ENCODE measurements around the gene MTHFS.
"Not testable (repeated sequence)": the region's sequence is repeated elsewhere in the genome, so short reads cannot be mapped to it uniquely, and the experiment has no call there.

Gene MTHFS

DNA sequence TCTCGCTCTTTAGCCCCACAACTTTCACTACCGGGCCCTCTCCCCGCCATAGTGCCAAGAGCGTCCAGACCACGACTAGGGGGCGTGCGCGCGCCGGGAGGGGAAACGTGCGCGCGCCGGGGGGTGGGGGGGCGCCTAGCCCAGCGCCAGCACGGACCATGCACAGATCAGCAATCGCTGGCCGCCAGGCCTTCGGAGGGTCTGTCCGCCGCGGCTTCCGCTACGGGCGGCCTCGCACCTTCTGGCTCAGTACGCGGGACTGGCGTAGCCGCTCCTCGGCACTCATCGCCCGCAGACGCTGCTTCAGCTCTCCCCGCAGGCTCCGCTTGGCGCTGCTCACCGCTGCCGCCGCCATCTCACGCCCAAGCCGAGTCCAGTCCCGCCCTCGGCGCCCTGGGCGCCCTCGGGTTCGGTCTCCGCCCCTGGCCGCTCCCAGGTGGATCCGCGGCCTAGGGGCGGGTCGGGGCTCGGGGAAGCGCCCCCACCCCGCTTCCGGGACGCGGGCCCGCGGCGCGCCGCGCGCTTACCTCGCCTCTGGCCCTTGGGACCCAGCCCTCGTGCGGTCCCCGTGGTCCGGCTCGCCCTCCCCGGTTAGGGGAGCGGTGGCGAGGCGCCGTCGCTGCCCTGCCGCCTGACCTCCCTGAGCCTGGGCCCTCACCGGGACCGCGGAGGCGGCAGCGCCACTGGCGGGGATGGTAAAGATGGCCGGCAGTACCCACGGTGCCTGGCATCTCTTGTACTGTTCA lies at the start of gene MTHFS:
TSS of gene MTHFS (minus strand) at position 381 of the 746 bp plus-strand sequence. CDS start at position 355, 26 bp downstream.
- peak; percentile 46 for DNase-seq (ENCODE audit: low read depth)

DNA sequence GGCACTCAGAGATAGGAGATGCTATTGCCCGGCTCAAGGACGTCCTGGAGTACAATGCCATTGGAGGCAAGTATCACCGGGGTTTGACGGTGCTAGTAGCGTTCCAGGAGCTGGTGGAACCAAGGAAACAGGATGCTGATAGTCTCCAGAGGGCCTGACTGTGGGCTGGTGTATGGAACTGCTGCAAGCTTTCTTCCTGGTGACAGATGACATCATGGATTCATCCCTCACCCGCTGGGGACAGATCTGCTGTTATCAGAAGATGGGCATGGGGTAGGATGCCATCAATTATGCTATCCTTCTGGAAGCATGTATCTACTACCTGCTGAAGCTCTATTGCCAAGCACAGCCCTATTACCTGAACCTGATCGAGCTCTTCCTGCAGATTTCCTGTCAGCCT lies 47.8 kb upstream of the MTHFS start:
- no peak for DNase-seq (ENCODE audit: low read depth)

DNA sequence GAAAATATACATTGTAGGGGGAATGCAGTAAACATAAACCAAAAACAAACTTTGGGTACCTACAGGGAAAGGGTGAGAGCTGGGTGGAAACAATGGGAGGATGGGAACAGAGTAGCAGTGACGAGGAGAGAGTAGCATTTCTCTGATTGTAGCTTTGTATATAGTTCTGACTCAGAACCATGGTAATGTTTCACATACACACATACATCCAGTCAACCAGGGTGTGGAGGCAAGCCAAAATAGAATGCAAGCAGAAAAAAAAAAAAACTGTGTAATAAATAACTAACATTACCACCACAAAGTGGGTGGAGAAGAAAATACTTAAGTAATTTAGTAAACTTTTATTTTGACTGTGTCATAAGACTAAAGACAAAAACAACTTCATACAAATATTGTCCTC lies 47.0 kb upstream of the MTHFS start:
- no peak for DNase-seq (ENCODE audit: low read depth)

DNA sequence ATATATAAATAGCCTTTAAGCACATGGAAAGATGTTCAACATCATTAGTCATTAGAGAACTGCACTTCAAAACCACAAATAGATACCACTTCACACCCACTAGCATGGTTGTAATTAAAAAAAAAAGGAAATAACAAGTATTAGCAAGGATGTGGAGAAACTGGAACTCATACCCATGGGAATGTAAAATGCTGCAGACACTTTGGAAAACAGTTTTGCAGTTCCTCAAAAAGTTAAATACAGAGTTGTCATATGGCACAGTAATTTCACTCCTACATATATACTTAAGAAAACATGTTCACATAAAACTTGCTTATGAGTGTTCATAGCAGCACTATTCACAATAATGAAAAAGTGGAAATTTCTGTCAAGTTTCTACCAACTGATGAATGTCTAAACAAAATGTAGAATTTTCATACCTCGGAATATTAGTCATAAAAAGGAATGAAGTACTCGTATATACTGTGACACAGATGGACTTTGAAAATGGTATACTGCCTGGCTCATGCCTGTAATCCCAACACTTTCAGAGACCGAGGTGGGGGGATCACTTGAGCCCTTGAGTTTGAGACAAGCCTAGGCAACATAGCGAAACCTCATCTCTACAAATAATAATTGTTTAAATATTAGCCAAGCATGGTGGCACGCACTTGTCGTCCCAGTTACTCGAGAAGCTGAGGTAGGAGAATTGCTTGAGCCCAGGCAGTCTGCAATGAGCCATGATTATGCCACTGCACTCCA lies 46.1 kb upstream of the MTHFS start:
- DNase-seq (ENCODE audit: low read depth) = no peak

DNA sequence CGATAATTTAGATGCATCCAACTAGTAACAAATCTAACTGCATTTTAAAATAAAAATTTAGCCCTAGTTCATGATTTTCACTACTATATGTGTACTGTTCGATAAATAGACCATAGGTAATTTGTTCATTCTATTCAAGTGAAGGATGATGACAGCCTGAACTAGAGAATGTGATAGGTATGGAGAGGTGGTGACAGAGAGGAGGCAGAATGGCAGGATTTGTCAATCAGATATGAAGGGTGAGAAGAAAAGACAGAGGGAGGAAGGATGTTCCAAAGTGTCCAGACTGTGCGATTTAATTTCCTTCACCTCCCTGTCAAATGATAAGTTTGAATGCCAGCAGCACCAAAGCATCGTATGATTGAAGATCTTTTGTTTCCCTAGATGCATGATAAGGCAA lies 42.6 kb upstream of the MTHFS start:
- DNase-seq (ENCODE audit: low read depth) = no peak

DNA sequence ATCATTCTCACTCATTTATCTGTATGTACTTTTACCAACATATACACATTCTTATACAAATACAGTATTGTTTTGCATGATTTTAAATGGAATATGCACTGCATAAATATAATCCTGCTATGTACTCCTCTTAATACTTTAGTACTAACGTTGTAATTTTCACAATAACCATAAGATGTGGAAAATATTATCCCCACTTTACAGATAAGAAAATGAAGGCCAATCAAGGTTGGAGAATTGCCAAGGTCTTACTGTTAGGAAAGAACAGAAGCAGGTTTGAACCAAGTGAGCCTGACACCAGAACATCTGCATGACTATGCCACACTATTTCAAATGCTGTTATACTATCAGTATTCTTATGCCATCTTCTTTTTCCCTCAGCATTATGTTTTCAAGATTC lies 41.3 kb upstream of the MTHFS start:
- DNase-seq (ENCODE audit: low read depth) = no peak

DNA sequence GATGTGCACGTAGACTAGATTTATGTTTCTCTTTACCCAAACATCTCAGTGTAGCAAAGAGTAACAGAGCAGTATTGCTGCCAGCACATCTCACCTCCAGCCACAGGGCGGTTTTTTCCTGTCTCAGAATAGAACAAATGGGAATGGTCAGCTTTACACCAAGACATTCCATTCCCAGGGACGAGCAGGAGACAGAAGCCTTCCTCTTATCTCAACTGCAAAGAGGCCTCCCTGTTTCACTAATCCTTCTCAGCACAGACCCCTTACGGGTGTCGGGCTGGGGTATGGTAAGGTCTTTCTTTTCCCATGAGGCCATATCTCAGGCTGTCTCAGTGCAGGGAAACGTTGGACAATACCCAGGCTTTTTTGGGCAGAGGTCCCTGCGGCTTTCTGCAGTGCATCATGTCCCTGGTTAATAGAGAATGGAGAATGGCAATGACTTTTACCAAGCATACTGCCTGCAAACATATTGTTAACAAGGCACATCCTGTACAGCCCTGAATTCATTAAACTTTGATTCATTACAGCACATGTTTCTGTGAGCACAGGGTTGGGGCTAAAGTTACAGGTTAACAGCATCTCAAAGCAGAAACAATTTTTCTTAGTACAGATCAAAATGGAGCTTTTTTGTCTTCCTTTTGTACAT lies 38.9 kb upstream of the MTHFS start:
- not testable (repeated sequence) for DNase-seq (ENCODE audit: low read depth)

DNA sequence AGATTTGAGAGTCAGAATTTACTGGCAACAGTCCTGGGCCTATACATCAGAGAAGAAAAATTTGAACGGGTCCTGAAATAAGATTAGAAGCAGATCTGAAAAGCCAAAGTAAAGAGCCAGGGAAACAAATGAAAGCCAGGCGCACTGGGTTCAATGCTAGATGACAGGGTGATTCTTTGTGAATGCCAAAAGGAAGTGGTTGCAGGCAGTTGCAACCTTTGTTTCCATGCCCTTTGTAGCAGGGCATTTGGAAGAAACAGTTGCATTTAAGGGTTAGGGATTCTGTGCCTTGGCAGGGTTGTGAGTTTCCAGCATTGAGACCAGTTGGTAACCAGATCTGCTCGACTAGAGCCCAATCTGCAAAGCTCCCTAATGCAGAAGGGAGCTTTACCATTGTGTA lies 36.4 kb upstream of the MTHFS start:
- DNase-seq (ENCODE audit: low read depth) = no peak

DNA sequence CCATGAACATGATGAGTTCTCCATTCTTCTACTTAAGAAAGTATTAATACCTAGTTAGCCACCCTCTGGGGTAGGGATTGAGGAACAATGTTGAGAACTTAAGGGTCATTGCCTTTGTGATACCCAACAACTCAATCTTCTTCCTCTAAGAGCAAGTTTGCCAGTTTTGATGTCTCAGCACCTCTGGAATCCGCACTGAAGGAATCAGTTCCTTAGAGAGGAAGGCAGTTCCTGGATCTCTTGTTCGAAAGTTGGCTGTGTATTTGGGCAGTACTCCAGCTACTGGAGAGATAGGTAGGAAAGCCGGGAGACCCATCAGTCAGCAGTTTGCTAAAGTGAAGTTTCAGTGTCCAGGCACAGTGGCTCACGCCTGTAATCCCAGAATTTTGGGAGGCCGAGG lies 35.6 kb upstream of the MTHFS start:
- DNase-seq (ENCODE audit: low read depth) = no peak

DNA sequence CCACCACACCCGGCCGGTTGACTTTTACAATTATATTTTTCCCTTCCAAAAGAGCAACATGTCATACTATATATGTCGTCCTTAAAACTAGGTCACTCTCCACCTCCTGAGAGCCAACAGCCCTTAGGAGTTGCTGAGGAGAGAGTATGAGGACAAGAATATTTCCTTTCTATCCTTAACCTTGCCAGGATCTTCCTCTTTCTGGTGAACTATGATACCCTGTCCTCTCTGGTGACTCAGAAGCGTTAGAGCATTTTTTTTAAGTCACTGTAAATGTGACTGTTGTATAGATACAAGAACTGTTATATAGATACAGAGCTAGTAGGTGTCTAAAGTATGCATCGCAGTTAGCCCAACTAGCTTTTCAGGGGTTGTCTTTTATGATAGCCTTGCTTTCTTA lies 33.7 kb upstream of the MTHFS start:
- no peak for DNase-seq (ENCODE audit: low read depth)

DNA sequence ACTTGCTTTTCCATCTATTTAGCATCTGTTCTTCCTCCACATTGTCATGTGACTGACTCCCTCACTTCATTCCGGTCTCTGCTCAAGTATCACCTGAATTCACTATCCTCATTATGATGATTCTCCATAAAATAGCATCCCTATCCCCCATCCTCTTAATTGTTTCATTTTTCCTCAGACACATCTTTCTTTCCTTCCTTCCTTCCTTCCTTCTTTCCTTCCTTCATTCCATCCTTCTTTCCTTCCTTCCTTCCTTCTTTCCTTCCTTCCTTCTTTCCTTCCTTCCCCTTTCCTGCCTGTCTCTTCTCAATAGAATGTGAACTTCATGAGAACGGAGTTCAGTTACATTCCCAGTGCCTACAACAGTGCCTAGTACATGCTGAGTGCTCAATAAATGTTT lies 32.6 kb upstream of the MTHFS start:
- no peak for DNase-seq (ENCODE audit: low read depth)

DNA sequence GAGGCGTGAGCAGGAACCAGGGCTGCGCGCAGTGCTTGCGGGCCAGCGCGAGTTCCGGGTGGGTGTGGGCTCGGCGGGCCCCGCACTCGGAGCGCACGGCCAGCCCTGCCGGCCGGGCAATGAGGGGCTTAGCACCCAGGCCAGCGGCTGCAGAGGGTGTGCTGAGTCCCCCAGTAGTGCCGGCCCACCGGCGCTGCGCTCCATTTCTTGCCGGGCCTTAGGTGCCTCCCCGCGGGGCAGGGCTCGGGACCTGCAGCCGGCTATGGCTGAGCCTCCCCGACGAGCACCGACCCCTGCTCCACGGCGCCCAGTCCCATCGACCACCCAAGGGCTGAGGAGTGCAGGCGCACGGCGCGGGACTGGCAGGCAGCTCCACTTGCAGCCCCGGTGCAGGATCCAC lies 29.3 kb upstream of the MTHFS start:
- not testable (repeated sequence) for DNase-seq (ENCODE audit: low read depth)

DNA sequence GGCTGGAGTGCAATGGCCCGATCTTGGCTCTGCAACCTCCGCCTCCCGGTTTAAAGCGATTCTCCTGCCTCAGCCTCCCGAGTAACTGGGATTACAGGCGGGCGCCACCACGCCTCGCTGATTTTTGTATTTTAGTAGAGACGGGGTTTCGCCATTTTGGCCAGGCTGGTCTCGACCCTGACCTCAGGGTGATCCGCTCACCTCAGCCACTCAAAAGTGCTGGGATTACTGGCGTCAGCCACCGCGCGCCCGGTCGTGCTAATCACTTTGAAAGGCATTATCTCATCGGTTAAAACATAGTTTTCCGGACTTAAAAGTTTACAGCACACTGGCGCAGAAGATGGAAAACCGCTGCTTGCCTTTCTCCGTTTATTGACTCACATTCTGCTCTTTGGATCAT lies 27.6 kb upstream of the MTHFS start:
- DNase-seq (ENCODE audit: low read depth) = no peak

DNA sequence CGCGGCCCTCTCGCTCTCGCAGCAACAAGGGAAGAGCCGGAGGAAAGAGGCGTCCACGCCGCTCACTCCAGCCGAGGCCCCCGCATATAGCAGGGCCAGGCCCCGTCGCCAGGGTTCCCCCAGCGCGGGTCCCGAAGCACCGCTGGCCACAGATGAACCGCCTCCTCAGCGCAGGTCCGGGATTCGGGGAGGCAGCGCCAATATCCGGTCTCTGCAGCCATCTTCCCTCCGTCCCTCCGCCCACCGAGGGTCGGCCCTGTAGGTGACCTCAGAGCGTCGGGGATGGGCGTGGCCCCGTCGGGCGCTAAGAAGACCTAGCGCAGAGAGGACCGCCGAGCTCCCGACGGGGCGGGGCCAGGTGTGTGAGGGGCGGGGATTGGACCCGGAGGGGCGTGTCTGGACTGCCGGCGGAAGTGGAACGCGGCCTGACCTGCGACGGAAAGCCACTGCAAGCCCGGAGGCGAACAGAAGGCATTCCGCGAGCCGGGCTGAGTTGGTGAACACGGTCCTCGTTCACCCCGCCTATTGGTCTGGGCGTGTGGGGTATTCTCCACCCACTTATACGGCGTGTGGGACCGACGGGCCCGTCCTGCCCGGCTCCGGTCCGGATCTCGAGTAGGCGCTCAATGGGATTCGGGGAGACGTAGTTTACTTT lies 26.8 kb upstream of the MTHFS start:
- DNase-seq (ENCODE audit: low read depth) = peak; percentile 96

DNA sequence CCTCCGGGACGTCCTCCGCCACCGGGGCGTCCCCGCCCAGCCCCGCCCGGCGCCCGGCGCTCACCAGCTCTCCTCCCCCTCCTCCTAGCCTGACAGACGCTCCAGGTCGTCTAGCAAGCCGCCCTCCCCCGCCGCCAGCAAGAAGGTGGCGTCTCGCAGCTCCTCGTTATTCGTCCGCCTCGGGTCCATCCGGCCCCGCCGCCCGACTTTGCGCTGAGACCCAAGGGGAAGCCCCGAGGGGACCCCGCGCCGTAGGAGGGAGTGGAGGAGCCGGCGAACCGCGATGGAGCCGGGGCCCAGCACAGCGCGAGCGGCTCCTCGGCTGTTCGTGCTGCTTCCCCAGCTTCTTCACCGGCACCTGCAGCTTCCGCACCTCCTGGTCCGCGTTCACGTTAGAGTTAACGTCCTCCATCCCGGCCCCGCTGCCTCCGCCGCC lies 26.3 kb upstream of the MTHFS start:
- peak; percentile 64 for DNase-seq (ENCODE audit: low read depth)

DNA sequence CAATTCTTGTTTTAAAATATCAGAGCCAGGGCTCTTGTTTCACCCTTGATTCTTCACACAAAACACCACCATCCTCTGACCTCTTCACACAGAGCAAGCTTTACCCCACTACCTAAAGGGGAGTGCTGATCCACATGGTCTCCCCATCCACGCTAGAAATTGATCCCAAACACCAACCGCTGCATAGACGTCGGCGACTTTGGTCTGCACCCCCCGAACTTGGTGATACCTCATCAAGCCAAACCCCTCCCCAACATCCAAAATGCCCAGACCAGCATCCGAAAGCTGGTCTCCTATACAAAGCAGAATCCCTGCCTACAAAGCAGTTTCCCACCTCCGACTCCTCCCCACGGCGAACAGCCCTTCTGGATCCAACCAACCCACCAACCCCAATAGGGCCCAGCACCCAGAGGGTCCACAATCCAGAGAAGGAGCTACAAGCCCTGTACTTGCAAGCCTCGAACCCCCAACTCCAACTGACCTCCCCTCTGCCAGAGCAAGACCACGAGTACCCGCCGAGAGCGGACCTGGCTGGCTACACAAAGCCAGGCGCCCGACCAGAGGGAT lies 25.8 kb upstream of the MTHFS start:
- no peak for DNase-seq (ENCODE audit: low read depth)

DNA sequence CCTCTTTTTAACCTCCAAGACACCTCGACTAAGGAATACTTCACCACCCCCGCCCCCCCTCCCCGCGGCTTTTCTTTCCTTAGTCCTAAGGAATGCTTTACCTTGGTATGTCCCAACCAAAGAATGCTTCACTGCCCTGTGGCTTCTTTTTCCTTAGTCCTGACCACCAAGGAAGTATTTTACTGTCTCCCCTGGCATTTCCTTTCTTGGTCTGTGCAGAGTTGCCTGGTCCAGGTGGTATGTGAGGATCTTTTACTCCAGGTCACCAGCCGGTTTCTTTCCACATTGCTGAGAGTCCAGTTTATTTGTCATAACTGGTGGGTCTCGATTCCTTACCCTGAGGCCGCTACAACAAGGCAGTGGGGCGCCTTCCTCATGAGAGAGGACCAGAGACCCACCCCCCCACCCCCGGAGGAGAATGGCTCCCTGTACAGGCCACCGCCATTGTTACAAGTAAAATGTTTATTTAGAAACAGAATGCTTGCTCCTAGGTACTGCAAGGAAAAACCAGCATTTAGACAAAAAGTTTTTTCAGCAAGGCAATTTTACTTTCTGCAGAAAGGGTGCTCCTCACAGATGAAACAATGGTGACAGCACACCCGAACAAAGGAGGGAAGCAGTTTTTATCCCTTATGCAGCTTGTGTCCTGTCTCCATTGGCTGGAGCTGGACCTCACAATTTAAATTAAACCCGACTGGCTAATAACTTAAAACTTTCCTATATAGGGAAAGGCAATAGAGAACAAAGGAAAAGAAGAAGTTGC lies 23.1 kb upstream of the MTHFS start:
- no peak for DNase-seq (ENCODE audit: low read depth)

DNA sequence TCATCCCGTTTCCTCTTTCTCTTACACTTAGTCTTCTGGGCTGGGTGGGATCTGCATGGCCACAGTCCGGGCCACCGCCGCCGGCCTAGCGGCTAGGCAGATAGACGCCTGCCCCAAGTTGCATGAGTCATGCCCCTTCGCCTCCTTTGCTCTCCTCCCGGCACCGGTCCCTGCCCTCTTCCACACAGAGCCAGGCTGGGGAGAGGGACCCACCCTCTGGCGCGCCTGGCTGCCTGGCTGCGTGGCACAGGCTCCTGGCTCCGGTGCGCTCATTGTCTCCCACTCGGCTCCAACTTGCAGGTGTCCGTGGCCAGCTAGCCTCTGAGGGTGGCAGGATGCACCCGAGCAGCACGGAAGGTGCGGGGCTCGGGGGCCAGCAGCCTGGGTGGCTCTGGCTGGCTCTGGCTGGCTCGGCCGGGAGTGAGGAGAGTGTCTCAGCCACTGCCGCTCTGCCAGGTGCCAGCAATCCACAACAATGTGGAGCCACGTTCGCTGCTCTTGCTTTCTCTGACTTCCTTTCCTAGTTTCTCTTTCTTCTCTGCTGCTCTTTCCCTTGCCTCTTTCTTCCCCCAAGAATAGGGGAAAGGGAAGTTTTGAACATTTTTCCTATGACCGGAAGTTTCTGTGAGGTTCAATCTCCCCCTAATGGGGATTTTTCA lies 22.4 kb upstream of the MTHFS start:
- no peak for DNase-seq (ENCODE audit: low read depth)

DNA sequence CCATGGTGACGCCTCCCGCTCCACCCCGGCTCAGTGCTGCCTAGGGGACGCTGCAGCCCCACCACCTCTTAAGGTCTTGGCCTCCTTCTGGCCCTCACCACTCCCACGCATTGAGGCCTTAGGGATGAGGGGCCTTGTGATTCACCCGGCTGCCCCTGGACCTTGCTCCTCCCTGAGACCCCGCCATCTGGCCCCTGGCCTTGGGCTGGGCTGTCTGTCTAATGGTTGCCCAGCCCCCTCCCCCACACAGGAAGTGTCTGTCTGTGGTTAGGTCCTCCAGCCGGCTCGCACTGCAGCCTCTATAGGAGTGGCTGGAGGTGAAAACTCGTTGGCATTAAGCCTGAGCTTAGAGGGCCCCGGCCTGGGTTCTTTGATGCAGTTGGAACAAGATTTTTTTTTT lies 21.5 kb upstream of the MTHFS start:
- no peak for DNase-seq (ENCODE audit: low read depth)

DNA sequence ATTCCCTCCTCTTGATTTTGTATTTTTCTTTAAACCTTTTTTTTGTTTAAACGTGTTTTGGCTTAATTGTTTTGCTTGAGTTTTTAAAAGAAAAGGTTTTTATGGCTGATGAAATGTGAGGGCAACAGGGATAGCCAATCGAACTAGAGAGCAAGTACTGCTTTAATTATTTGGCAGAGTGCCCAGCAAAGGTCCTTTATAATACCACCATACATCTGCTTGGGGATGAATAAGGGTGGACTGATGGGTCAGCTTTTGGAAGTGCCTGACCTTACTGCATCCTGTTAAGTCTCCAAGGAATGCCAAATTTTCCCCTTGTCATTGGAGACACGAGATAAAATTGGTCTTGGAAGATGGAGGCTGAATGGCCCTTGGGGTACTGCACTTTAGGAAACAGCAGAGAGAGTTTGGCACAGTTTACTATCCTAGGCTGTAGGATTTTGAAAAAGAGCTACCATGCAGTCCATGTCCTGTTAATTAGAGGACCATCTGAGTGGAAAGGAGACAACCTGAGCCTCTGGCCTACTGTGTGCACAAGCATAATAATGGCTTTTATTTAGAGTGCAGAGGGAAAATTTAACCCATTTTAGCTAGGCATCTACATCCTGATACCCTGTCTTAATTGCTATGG lies 19.8 kb upstream of the MTHFS start:
- no peak for DNase-seq (ENCODE audit: low read depth)

Data from stimulated activated CD4-positive, alpha-beta T cell treated with anti-CD3 and anti-CD28 coated beads, Interleukin-2, amount 100 ng/mL, for 4 hours (primary cell).